Activated CD4-positive, alpha-beta memory T cell treated with anti-CD3 and anti-CD28 coated beads, Interleukin-2, amount 10 ng/mL, durations not matched to agents 7 days and 5 days (primary cell): ENCODE results near the gene STARD13. TPM values are rescaled to one million over a fixed set of nuclear protein-coding genes. Genes with fewer than 3 reads are reported as not detected.

Experiments
- CTCF ChIA-PET: fragments of 350-600 bp; sonication (Branson Sonifier 250); formaldehyde crosslinking; loops from one replicate; lab custom pipeline; 2021; ENCODE audit warnings: antibody characterized with exemption, inconsistent platforms; lab: Charles Lee
- POLR2A ChIA-PET: fragments of 350-600 bp; sonication (Branson Sonifier 250); formaldehyde crosslinking; loops from one replicate; lab custom pipeline; 2021; ENCODE audit warnings: antibody characterized with exemption; lab: Charles Lee
- DNase-seq: peaks from one replicate; pipeline ENCODE4 v3.0.0-alpha.2; 2020
- H3K27ac Mint-ChIP-seq: one replicate; pipeline ENCODE4 v1.8.0; 2021; ENCODE audit warnings: mild to moderate bottlenecking, mixed read lengths
- H3K27me3 Mint-ChIP-seq: one replicate; pipeline ENCODE4 v1.8.0; 2021; ENCODE audit warnings: mixed read lengths
- H3K36me3 Mint-ChIP-seq: one replicate; pipeline ENCODE4 v1.8.0; 2021; ENCODE audit warnings: low read depth, mixed read lengths
- H3K4me1 Mint-ChIP-seq: one replicate; pipeline ENCODE4 v1.8.0; 2021; ENCODE audit warnings: mixed read lengths
- H3K4me3 Mint-ChIP-seq: one replicate; pipeline ENCODE4 v1.8.0; 2021; ENCODE audit warnings: mild to moderate bottlenecking, mixed read lengths
- H3K9me3 Mint-ChIP-seq: one replicate; pipeline ENCODE4 v1.8.0; 2021; ENCODE audit warnings: mixed read lengths
- total RNA-seq, 2 experiments: library from RNA; stranded (reverse); gene quantifications; one replicate each; pipeline ENCODE4 v1.2.3, GENCODE V29; 2021

The STARD13 gene
- total RNA-seq, 2 experiments from 2014 or later, result 0.15 to 0.20 TPM

DNA sequence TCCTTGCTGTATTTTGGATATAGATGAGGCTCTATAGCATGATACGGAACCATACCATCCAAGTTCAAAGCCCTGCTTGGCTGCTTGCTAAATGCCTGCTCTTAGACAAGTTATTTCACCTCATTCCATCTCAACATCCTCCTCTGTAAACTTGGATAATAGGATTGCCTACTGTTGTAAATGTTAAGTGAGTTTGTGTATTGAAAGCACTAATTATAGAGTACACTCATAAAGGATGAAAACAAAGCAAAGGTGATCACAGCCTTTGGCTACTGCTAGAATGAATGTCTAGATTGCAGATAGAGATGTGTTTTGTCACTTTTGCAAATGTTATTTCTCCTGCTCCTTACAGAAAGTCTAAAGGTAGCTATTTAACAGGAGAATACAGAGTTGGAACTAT is 34.3 kb upstream of the STARD13 start:
- POLR2A ChIA-PET, result no interaction called here
- CTCF ChIA-PET, result no interaction called here
- Mint-ChIP-seq H3K27ac (no peak overlapping the region), H3K4me1 (no peaks in the 10 kb centered on the region), H3K36me3 (no peaks in the 10 kb centered on the region), H3K27me3 (no peaks in the 10 kb centered on the region), H3K4me3 (no peak overlapping the region), H3K9me3 (no peaks in the 10 kb centered on the region)
- DNase-seq, result no peak

GRCh38 chr13:33318744-33319143 is 33.2 kb upstream of the STARD13 start:
- Mint-ChIP-seq H3K4me3 (no peak overlapping the region), H3K27me3 (no peaks in the 10 kb centered on the region), H3K4me1 (no peaks in the 10 kb centered on the region), H3K27ac (no peak overlapping the region), H3K36me3 (no peaks in the 10 kb centered on the region), H3K9me3 (no peaks in the 10 kb centered on the region)
- CTCF ChIA-PET, result no interaction called here
- POLR2A ChIA-PET, result no interaction called here
- no peak for DNase-seq

DNA sequence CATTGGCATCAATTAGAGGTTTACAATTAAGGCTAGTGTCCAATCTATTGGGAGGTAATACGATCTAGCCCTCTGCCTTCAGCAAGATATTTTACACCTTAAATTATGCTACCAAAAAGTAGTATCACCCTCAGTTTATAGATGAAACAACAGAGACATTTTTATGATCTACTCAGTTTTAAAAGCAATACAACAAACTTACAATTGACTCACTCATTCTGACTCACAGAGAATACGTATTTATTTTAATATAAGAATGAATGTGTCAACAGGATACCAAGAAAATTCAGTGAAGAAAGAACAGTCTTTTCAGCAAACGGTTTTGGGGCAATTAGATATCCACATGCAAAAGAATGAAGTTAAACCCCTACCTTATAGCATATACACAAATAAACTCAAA is 32.5 kb upstream of the STARD13 start:
- no peak overlapping the region for H3K4me3 Mint-ChIP-seq
- POLR2A ChIA-PET, result no interaction called here
- H3K36me3 Mint-ChIP-seq, result no peaks in the 10 kb centered on the region
- no peak for DNase-seq
- no peak overlapping the region for H3K27ac Mint-ChIP-seq
- no peaks in the 10 kb centered on the region for H3K4me1 Mint-ChIP-seq
- H3K9me3 Mint-ChIP-seq, result no peaks in the 10 kb centered on the region
- H3K27me3 Mint-ChIP-seq, result no peaks in the 10 kb centered on the region
- CTCF ChIA-PET, result no interaction called here

DNA sequence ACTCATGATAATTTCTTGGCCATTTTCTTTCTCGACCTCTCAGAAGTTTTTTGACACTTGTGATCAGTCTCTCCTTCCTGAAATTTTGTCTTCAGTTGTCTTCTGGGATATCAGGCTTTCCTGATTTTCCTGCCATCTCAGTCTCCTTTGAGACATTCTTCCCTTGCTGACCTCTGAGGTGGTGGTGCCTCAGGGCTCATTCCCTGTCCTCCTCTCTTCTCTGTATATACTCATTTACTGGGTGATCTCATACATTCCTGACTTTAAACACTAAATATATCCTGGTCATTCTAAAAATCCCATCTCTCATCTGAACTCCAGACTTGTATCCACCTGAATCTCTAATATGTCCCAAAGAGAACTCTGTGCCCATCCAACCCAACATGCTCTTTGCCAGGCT is 31.3 kb upstream of the STARD13 start:
- CTCF ChIA-PET, result no interaction called here
- no peaks in the 10 kb centered on the region for H3K9me3 Mint-ChIP-seq
- no peaks in the 10 kb centered on the region for H3K27me3 Mint-ChIP-seq
- no peaks in the 10 kb centered on the region for H3K4me1 Mint-ChIP-seq
- H3K36me3 Mint-ChIP-seq, result no peaks in the 10 kb centered on the region
- H3K4me3 Mint-ChIP-seq, result no peak overlapping the region
- no peak for DNase-seq
- POLR2A ChIA-PET, result no interaction called here
- no peak overlapping the region for H3K27ac Mint-ChIP-seq

- H3K36me3 Mint-ChIP-seq, result no peaks in the 10 kb centered on the region
- ChIA-PET CTCF (no interaction called here), POLR2A (no interaction called here)
- H3K9me3 Mint-ChIP-seq, result no peaks in the 10 kb centered on the region
- H3K27ac Mint-ChIP-seq, result no peak overlapping the region
- no peak overlapping the region for H3K4me3 Mint-ChIP-seq
- H3K27me3 Mint-ChIP-seq, result no peaks in the 10 kb centered on the region
- no peak for DNase-seq
- no peaks in the 10 kb centered on the region for H3K4me1 Mint-ChIP-seq
Observed at GRCh38 chr13:33313504-33313903, 27.9 kb upstream of the STARD13 start.

DNA sequence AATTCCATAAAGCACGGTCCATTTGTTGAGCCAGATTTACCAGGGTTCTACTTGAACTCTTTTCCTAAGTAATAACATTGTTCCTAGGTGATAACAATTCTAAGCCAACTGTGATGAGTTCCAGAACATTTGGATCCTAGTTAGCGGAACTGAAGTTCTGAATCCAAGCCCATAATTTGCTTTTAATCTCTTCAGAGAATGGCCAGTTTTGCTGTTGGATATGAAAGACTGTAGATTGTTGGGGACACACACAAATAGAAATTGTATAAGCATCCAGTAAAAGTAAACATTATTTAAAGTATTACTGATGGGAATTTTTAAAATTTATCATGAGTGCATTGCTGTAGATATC is 27.3 kb upstream of the STARD13 start:
- no peak overlapping the region for H3K4me3 Mint-ChIP-seq
- H3K27me3 Mint-ChIP-seq, result no peaks in the 10 kb centered on the region
- H3K9me3 Mint-ChIP-seq, result no peaks in the 10 kb centered on the region
- DNase-seq, result no peak
- H3K4me1 Mint-ChIP-seq, result no peaks in the 10 kb centered on the region
- H3K36me3 Mint-ChIP-seq, result no peaks in the 10 kb centered on the region
- POLR2A ChIA-PET, result no interaction called here
- no peak overlapping the region for H3K27ac Mint-ChIP-seq
- CTCF ChIA-PET, result no interaction called here

GRCh38 chr13:33312150-33312860 is 26.8 kb upstream of the STARD13 start:
- Mint-ChIP-seq H3K4me3 (no peak overlapping the region), H3K27ac (no peak overlapping the region), H3K36me3 (no peaks in the 10 kb centered on the region), H3K4me1 (no peaks in the 10 kb centered on the region), H3K9me3 (no peaks in the 10 kb centered on the region), H3K27me3 (no peaks in the 10 kb centered on the region)
- no peak for DNase-seq
- POLR2A ChIA-PET, result no interaction called here
- CTCF ChIA-PET, result no interaction called here

DNA sequence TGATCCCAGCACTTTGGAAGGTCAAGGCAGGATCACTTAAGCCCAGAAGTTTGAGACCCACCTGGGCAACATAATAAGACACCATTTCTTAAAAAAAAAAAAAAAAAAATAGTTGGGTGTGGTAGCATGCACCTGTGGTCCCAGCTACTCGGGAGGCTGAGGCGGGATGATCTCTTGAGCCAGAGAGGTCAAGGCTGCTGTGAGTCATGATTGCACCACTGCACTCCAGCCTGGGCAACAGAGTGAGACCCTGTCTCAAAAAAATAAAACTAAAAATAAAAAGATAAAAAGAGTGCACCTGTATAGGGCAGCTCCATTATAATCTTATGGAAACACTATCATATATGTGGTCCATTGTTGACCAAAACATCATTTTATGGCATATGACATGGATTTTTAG is 25.5 kb upstream of the STARD13 start:
- CTCF ChIA-PET, result no interaction called here
- Mint-ChIP-seq H3K4me1 (no peaks in the 10 kb centered on the region), H3K9me3 (no peaks in the 10 kb centered on the region), H3K4me3 (no peak overlapping the region), H3K27me3 (no peaks in the 10 kb centered on the region), H3K36me3 (no peaks in the 10 kb centered on the region), H3K27ac (no peak overlapping the region)
- no peak for DNase-seq
- POLR2A ChIA-PET, result no interaction called here

DNA sequence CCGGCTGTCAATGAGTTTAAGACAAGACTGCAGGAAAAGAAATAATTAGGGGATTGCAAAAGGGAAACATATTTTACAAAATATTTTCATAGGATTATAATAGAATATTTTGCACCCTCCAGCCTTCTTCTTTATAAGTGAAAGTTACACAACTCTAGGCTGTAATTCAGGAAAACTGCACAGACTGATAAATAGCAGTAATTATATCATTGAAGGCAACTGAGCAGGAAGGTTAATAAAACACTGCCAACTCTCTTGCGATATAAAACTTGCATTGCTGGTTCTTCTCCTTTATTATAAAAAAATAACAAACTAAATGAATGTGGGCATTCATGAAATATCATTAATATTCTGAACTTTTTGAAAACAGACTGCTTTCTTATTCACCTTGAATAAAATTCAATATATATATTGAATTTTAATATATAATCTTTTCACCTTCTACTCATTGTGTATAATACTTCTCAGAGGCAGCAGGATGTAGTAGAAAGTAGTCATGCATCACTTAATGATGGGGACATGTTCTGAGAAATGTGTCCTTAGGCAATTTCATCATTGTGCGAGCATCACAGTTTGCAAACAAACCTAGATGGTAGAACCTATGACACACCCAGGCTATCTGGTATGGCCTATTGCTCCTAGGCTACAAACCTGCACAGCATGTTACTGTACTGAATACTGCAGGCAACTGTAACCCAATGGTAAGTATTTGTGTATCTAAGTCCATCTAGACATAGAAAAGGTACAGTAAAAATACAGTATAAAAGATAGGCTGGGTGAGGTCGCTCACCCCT is 24.9 kb upstream of the STARD13 start:
- no peaks in the 10 kb centered on the region for H3K27me3 Mint-ChIP-seq
- H3K36me3 Mint-ChIP-seq, result no peaks in the 10 kb centered on the region
- ChIA-PET CTCF (no interaction called here), POLR2A (no interaction called here)
- no peak overlapping the region for H3K27ac Mint-ChIP-seq
- no peaks in the 10 kb centered on the region for H3K9me3 Mint-ChIP-seq
- no peak for DNase-seq
- no peaks in the 10 kb centered on the region for H3K4me1 Mint-ChIP-seq
- H3K4me3 Mint-ChIP-seq, result no peak overlapping the region

- POLR2A ChIA-PET, result no interaction called here
- Mint-ChIP-seq H3K27me3 (no peaks in the 10 kb centered on the region), H3K36me3 (no peaks in the 10 kb centered on the region), H3K27ac (no peak overlapping the region), H3K4me3 (no peak overlapping the region), H3K4me1 (no peaks in the 10 kb centered on the region), H3K9me3 (no peaks in the 10 kb centered on the region)
- CTCF ChIA-PET, result no interaction called here
- no peak for DNase-seq
Observed at GRCh38 chr13:33308863-33309262, 23.3 kb upstream of the STARD13 start.

GRCh38 chr13:33307843-33308242 is 22.3 kb upstream of the STARD13 start:
- no peak overlapping the region for H3K4me3 Mint-ChIP-seq
- CTCF ChIA-PET, result no interaction called here
- no peaks in the 10 kb centered on the region for H3K4me1 Mint-ChIP-seq
- H3K27ac Mint-ChIP-seq, result no peak overlapping the region
- POLR2A ChIA-PET, result no interaction called here
- DNase-seq, result no peak
- H3K27me3 Mint-ChIP-seq, result no peaks in the 10 kb centered on the region
- no peaks in the 10 kb centered on the region for H3K36me3 Mint-ChIP-seq
- no peaks in the 10 kb centered on the region for H3K9me3 Mint-ChIP-seq

GRCh38 chr13:33303855-33304597 is 18.5 kb upstream of the STARD13 start:
- Mint-ChIP-seq H3K4me3 (no peak overlapping the region), H3K27me3 (no peaks in the 10 kb centered on the region), H3K9me3 (no peaks in the 10 kb centered on the region), H3K27ac (no peak overlapping the region), H3K4me1 (no peaks in the 10 kb centered on the region), H3K36me3 (no peaks in the 10 kb centered on the region)
- CTCF ChIA-PET, result no interaction called here
- no peak for DNase-seq
- POLR2A ChIA-PET, result no interaction called here

- POLR2A ChIA-PET, result no interaction called here
- H3K27ac Mint-ChIP-seq, result no peak overlapping the region
- CTCF ChIA-PET, result interaction anchor here (0.7 kb wide), 1 partner anchor 9 kb away, joined by 3 read pairs; no protein-coding TSS in a partner anchor
- no peaks in the 10 kb centered on the region for H3K4me1 Mint-ChIP-seq
- H3K36me3 Mint-ChIP-seq, result no peaks in the 10 kb centered on the region
- H3K27me3 Mint-ChIP-seq, result no peaks in the 10 kb centered on the region
- no peak overlapping the region for H3K4me3 Mint-ChIP-seq
- no peaks in the 10 kb centered on the region for H3K9me3 Mint-ChIP-seq
- DNase-seq, result no peak
Observed at GRCh38 chr13:33299626-33300025, 14.1 kb upstream of the STARD13 start.
